GM12875 (cell line): ENCODE measurements around the gene TREM2.

Source experiments
- H3K4me3 ChIP-seq: one replicate; pipeline ENCODE4 v1.5.1; 2011; ENCODE audit warnings: low read depth, low read length, control low read depth
- TF ChIP-seq, protein P1 (sequence below): IDR thresholded peaks from 2 replicates; pipeline ENCODE4 v1.5.1; 2011; ENCODE audit warnings: low read depth, mild to moderate bottlenecking, control low read depth, inconsistent platforms, low read length, moderate library complexity, borderline replicate concordance; ENCODE audit not compliant: insufficient read depth

Gene TREM2

GRCh38 chr6:41162687-41163418 lies at the start of gene TREM2:
TSS of gene TREM2 (minus strand) at chr6:41163116. CDS start at chr6:41163082, 34 bp downstream.
- TF ChIP-seq, protein P1, sequence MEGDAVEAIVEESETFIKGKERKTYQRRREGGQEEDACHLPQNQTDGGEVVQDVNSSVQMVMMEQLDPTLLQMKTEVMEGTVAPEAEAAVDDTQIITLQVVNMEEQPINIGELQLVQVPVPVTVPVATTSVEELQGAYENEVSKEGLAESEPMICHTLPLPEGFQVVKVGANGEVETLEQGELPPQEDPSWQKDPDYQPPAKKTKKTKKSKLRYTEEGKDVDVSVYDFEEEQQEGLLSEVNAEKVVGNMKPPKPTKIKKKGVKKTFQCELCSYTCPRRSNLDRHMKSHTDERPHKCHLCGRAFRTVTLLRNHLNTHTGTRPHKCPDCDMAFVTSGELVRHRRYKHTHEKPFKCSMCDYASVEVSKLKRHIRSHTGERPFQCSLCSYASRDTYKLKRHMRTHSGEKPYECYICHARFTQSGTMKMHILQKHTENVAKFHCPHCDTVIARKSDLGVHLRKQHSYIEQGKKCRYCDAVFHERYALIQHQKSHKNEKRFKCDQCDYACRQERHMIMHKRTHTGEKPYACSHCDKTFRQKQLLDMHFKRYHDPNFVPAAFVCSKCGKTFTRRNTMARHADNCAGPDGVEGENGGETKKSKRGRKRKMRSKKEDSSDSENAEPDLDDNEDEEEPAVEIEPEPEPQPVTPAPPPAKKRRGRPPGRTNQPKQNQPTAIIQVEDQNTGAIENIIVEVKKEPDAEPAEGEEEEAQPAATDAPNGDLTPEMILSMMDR, result no peak
- H3K4me3 ChIP-seq, result no peak within 1 kb of the TSS

DNA sequence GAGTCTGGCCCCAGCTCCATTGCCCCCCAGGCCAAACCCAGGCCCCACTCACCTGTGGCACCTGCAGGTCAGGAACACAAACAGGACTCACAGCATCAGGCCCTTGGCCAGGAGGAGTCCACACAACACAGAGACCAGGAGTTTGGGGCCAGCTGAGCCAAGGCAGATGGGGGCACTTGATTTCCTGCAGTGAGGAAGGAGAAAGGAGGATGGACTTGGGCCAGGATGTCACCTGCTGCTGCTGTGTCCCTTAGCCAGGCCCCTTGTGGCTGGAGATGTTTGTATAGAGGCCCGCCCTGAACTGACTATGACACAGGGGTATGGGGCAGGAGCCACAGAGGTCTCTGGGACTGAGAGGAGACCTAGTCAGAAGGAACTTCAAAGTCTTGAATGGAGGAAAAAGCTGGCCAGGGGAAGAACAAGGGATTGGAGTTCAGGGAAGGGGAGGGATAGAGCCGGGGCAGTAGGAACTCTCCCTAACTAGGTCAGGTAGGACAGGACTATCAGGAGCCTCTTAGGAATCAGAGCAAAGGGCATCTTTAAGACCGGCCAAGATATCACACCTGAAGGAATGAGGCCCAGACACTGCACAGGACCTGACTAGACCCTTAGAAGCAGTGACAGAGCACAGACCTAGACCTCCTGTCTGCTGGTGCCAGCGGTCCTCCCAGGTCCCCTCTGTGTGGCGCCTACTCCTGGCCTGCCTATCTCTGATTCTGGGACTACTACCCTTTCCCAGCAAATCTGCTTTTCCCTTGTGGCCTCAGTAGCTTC lies 46.8 kb upstream of the TREM2 start:
- no peak overlapping the region for H3K4me3 ChIP-seq
- TF ChIP-seq, protein P1, result no peak

- TF ChIP-seq, protein P1, result no peak
- H3K4me3 ChIP-seq, result no peak overlapping the region
Observed at GRCh38 chr6:41208439-41209106, 45.7 kb upstream of the TREM2 start.

- H3K4me3 ChIP-seq, result no peak overlapping the region
- TF ChIP-seq, protein P1, result no peak
Observed at GRCh38 chr6:41204156-41204555, 41.2 kb upstream of the TREM2 start.

- TF ChIP-seq, protein P1, result no peak
- no peak overlapping the region for H3K4me3 ChIP-seq
Observed at GRCh38 chr6:41201764-41202173, 38.9 kb upstream of the TREM2 start.

GRCh38 chr6:41200901-41201763 lies 38.2 kb upstream of the TREM2 start, which contains the start of gene TREML2:
TSS of gene TREML2 (minus strand) at chr6:41201149. CDS start at chr6:41201008, 141 bp downstream.
- H3K4me3 ChIP-seq, result no peak within 1 kb of the TSS
- TF ChIP-seq, protein P1, result no peak
